Activated CD4-positive, alpha-beta T cell treated with anti-CD3 and anti-CD28 coated beads, Interleukin-2, amount 10 ng/mL, durations not matched to agents 24 days and 14 days (primary cell): Measurements from ENCODE around the gene KRTAP12-3. TPM values are rescaled to one million over a fixed set of nuclear protein-coding genes. Genes with fewer than 3 reads are reported as not detected.
A peak's percentile ranks its signal among the peaks of the same experiment; 100 is the strongest.
"Not testable (repeated sequence)": the region's sequence is repeated elsewhere in the genome, so short reads cannot be mapped to it uniquely, and the experiment has no call there.

Source experiments
- DNase-seq: peaks from one replicate; pipeline ENCODE4 v3.0.0; 2022
- H3K27ac Mint-ChIP-seq: one replicate; pipeline ENCODE4 v1.8.0; 2022; ENCODE audit warnings: mild to moderate bottlenecking, mixed read lengths
- H3K27me3 Mint-ChIP-seq: one replicate; pipeline ENCODE4 v1.8.0; 2022; ENCODE audit warnings: mixed read lengths
- H3K36me3 Mint-ChIP-seq: one replicate; pipeline ENCODE4 v1.8.0; 2022; ENCODE audit warnings: low read depth, mild to moderate bottlenecking, mixed read lengths
- H3K4me1 Mint-ChIP-seq: one replicate; pipeline ENCODE4 v1.8.0; 2021; ENCODE audit warnings: mixed read lengths
- H3K4me3 Mint-ChIP-seq: one replicate; pipeline ENCODE4 v1.8.0; 2022; ENCODE audit warnings: mild to moderate bottlenecking, moderate library complexity, mixed read lengths
- H3K9me3 Mint-ChIP-seq: one replicate; pipeline ENCODE4 v1.8.0; 2021; ENCODE audit warnings: mixed read lengths
- intact Hi-C: fragments of 100-400 bp; cut with micrococcal nuclease; formaldehyde crosslinking; loops from one replicate; pipeline ENCODE4 v1.15.1; 2023
- total RNA-seq: library from RNA; stranded (reverse); gene quantifications from 2 replicates; pipeline ENCODE4 v1.2.3, GENCODE V29; 2022

Gene KRTAP12-3, protein sequence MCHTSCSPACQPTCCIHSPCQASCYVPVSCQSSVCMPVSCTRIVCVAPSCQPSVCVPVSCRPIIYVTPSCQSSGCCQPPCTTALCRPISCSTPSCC
- not detected in 2 replicates for total RNA-seq

DNA sequence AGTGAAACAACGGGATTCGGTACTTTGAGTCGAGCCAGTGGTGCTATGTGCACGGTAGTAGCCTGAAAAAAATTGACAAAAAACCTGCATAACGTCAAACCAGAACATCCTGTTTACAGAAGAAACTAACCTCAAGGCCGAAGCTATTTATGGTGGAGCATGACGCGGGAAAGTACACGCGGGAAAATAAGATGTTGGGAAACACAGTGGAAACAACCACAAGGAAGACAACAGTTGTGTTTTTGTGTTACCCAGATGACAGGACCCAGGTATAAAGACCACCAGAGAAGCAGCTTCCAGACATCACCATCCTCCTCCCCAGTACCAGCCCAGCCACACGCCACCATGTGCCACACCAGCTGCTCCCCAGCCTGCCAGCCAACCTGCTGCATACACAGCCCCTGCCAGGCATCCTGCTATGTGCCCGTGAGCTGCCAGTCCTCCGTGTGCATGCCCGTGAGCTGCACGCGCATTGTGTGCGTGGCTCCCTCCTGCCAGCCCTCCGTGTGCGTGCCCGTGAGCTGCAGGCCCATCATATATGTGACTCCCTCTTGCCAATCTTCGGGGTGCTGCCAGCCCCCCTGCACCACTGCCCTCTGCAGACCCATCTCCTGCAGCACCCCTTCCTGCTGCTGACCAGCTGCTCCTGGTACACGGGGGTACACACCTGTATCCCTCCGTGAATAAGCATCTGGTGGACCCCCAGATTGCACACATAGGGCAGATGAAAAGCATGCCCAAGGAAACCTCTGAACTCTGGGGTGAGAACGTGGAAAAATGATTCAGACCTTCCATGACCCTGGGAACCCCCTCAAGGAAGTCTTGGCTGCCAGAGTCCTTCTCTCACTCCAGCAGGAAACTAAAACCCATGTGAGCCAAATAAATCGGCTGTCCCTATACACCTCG is at the start of gene KRTAP12-3:
Gene KRTAP12-3 (plus strand): TSS at position 298 of the 906 bp plus-strand sequence. CDS start 48 bp downstream, at position 346.
- Mint-ChIP-seq H3K27me3 (peaks cover 6% of the 10 kb centered on the region), H3K4me1 (peaks cover 44% of the 10 kb centered on the region), H3K27ac (peak within 1 kb of the TSS; percentile 91), H3K9me3 (peaks cover 42% of the 10 kb centered on the region), H3K36me3 (peaks cover 45% of the 10 kb centered on the region), H3K4me3 (peak within 1 kb of the TSS; percentile 56)
- intact Hi-C loops: loop anchor here (10.0 kb wide), 1 partner anchor 267 kb away; the partner anchor contains the start of gene ITGB2
- DNase-seq: peak; percentile 87

DNA sequence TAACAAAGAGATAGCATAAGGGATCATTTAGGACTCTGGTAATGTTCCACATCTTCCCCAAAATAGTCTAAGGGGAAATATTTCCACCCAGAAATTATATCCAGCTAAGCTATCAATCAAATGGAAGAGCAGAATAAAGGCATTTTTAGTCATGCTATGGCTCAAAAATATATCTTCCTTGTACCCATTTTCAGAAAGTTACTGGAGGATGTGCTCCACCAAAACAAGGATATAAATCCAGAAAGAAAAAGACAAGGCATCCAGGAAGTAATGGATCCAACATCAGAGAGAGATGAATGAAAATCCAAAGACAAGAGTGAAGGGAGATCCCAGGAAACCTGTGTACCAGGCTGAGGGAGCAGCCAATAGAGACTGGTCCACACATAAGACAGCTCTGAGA is 48.5 kb upstream of the KRTAP12-3 start:
- Mint-ChIP-seq H3K27ac (no peak overlapping the region), H3K9me3 (peaks cover 29% of the 10 kb centered on the region), H3K4me3 (no peak overlapping the region), H3K36me3 (peaks cover 2% of the 10 kb centered on the region), H3K27me3 (peaks cover 22% of the 10 kb centered on the region), H3K4me1 (no peaks in the 10 kb centered on the region)
- no peak for DNase-seq
- intact Hi-C loops: no loop called here

DNA sequence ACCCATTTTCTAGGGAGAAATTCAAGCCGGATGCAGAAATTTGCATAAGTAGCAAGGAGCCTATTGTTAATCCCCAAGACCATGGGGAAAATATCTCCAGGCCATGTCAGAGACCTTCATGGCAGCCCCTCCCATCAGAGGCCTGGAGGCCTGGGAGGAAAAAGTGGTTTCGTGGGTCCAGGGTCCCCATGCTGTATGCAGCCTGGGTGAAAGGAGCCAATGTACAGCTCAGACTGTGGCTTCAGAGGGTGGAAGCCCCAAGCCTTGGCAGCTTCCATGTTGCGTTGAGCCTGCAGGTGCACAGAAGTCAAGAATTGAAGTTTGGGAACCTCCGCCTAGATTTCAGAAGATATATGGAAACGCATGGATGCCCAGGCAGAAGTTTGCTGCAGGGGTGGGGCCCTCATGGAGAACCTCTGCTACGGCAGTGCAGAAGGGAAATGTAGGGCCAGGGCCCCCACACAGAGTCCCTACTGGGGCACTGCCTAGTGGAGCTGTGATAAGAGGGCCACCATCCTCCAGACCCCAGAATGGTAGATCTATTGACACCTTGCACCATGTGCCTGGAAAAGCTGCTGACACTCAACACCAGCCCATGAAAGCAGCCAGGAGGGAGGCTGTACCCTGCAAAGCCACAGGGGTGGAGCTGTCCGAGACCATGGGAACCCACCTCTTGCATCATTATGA is 47.4 kb upstream of the KRTAP12-3 start:
- Mint-ChIP-seq H3K27me3 (peaks cover 13% of the 10 kb centered on the region), H3K9me3 (peaks cover 29% of the 10 kb centered on the region)
- H3K4me3 Mint-ChIP-seq, H3K36me3 Mint-ChIP-seq, H3K4me1 Mint-ChIP-seq, DNase-seq, H3K27ac Mint-ChIP-seq, intact Hi-C loops: not testable (repeated sequence)

DNA sequence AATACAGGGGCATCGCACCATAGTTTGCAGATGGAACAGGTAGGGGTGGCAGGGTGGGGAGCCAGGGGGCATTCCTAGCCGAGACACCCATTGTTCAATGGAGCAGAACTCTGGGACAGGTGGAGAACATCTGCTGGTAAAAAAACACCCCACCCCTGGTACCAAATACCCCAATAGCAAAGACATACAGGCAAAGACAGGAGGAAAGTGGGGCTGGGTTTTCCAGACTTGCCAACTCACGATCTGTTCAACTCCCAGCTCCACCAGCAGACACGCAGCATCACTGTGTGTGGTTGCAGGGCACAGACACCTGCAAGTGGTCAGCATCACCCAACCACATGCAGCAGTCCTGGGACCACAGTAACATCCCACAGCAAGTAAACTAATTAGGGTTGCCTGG is 46.2 kb upstream of the KRTAP12-3 start:
- intact Hi-C loops: no loop called here
- Mint-ChIP-seq H3K36me3 (peaks cover 2% of the 10 kb centered on the region), H3K4me3 (no peak overlapping the region), H3K27me3 (peaks cover 5% of the 10 kb centered on the region), H3K27ac (no peak overlapping the region), H3K9me3 (peaks cover 25% of the 10 kb centered on the region), H3K4me1 (no peaks in the 10 kb centered on the region)
- DNase-seq: no peak

DNA sequence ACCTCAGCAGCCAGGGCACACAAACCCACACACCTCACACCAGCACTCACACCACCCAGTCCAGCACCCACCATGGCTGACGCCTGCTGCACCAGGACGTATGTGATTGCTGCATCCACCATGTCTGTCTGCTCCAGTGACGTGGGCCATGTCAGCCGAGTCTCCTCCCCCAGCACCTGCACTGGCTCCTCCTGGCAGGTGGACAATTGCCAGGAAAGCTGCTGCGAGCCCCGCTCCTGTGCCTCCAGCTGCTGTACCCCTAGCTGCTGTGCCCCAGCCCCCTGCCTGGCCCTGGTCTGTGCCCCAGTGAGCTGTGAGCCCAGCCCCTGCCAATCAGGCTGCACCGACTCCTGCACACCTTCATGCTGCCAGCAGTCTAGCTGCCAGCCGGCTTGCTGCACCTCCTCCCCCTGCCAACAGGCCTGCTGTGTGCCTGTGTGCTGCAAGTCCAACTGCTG is 45.7 kb upstream of the KRTAP12-3 start, which contains the start of gene KRTAP10-8:
Gene KRTAP10-8 (plus strand): TSS at position 51 of the 458 bp plus-strand sequence. CDS start 22 bp downstream, at position 73.
- H3K9me3 Mint-ChIP-seq: peaks cover 25% of the 10 kb centered on the region
- H3K27me3 Mint-ChIP-seq: peaks cover 4% of the 10 kb centered on the region
- DNase-seq: no peak
- peaks cover 2% of the 10 kb centered on the region for H3K36me3 Mint-ChIP-seq
- H3K4me1 Mint-ChIP-seq: no peaks in the 10 kb centered on the region
- intact Hi-C loops: no loop called here
- no peak within 1 kb of the TSS for H3K4me3 Mint-ChIP-seq
- no peak within 1 kb of the TSS for H3K27ac Mint-ChIP-seq

DNA sequence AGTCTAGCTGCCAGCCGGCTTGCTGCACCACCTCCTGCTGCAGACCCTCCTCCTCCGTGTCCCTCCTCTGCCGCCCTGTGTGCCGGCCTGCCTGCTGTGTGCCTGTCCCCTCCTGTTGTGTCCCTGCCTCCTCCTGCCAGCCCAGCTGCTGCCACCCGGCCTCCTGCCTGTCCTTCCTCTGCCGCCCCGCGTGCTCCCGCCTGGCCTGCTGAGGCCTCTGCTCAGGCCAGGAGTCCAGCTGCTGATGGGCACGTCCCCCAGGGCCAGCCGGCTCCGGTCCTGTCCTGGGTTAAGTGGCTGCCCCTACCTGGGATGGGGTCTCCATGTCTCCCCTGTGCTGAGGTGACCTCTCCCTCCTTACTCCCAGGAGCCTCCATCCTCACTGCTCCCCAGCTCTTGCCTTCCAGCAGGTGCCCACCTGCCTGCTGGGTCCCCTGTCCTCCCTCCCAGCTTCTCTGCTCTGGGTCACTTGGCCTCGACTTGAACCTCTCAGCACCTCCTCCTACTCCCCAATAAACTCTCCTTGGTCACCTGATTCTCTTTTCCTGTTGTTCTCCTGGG is 45.0 kb upstream of the KRTAP12-3 start:
- intact Hi-C loops: no loop called here
- no peak overlapping the region for H3K4me3 Mint-ChIP-seq
- no peaks in the 10 kb centered on the region for H3K4me1 Mint-ChIP-seq
- DNase-seq: no peak
- H3K27me3 Mint-ChIP-seq: peaks cover 2% of the 10 kb centered on the region
- H3K9me3 Mint-ChIP-seq: peaks cover 25% of the 10 kb centered on the region
- H3K36me3 Mint-ChIP-seq: peaks cover 2% of the 10 kb centered on the region
- H3K27ac Mint-ChIP-seq: no peak overlapping the region

DNA sequence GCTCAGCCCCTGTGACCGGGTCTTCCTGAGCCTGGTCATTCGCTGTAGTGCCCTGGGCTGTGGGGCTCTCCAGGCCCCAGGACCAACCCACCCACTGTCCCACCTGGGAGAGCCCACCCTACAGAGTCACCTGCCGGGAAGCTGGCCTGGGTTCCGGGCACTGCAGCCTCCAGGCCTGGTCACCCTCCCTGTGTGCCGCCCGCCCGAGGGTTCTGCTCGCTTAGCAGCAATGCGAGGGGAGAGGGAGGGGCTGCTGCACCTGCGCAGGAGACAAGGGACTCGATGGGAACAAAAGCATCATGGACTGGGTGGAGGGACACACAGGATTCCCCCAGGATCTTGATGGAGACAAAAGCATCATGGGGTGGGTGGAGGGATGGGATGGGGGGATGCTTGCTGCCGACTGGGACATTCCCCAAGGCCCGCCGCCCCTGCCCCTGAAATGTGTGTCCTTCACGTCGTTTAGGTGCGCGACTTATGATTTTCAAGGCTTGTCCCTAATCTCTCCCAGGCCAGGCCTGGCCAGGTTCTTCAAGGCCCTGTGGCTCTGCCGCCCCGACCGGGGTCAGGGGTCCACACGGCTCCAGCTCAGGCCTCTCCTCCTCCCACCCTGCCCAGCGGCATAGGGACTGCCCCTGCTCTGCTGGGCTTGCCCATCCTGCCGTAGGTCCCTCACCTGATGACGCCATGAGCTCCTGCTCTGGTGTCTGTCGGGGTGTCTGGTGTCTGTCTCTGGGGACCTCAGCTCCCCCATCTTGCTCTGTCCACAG is 44.2 kb upstream of the KRTAP12-3 start:
- Mint-ChIP-seq H3K27me3 (no peaks in the 10 kb centered on the region), H3K4me1 (peaks cover 5% of the 10 kb centered on the region)
- intact Hi-C loops: no loop called here

DNA sequence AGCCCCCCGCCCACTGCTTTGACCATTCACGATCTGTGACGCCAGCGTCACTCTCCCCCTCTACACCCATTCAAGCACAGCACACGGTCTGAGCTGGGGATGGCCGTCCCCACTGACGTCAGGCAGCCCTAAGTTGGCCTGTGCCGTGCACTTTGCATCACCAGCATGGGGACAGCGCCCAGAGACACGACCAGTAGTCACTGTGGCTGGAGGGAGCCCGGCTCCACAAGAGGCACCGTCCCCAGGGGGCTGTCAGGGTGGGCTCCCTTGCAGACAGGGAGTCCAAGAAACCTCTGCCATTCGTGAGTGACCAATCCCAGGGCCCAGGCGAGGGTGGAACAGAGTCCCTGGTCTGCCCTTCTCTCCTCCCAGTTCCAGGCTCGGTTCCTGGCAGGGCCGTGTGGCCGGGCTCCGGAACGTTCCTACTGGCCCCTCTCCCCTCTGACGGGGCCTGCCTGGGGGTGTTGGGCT is 43.5 kb upstream of the KRTAP12-3 start:
- Mint-ChIP-seq H3K27me3 (no peaks in the 10 kb centered on the region), H3K36me3 (peaks cover 8% of the 10 kb centered on the region), H3K27ac (no peak overlapping the region), H3K4me1 (peaks cover 12% of the 10 kb centered on the region), H3K9me3 (peaks cover 27% of the 10 kb centered on the region), H3K4me3 (no peak overlapping the region)
- DNase-seq: no peak
- intact Hi-C loops: no loop called here

More for the DNA sequence above, 44.2 kb upstream of the KRTAP12-3 start:
- Mint-ChIP-seq H3K36me3 (peaks cover 4% of the 10 kb centered on the region), H3K9me3 (peaks cover 26% of the 10 kb centered on the region), H3K27ac (no peak overlapping the region), H3K4me3 (no peak overlapping the region)
- no peak for DNase-seq

DNA sequence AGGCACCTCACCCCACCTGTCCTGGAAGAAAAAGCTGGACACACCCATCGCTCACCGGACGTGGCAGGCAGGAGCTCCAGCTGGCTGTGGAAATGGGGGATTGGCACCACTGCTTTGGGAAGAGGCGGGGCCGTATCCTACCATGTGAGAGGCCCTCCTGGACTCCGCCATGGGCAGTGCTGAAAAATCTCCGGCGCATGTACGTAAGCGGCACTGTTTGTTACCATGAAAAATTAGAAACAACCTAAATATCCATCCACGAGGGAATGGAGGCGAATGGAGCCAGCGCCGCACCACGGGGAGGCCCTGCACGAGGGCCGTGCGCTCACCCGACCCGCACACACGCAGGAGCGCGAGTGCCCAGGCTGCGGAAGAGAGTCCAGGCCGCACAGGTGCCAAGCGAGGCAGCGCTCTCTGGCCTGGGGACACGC is 42.8 kb upstream of the KRTAP12-3 start:
- no peak overlapping the region for H3K4me3 Mint-ChIP-seq
- H3K36me3 Mint-ChIP-seq: peaks cover 15% of the 10 kb centered on the region
- peaks cover 26% of the 10 kb centered on the region for H3K9me3 Mint-ChIP-seq
- H3K27ac Mint-ChIP-seq: no peak overlapping the region
- DNase-seq: no peak
- intact Hi-C loops: no loop called here
- peaks cover 17% of the 10 kb centered on the region for H3K4me1 Mint-ChIP-seq
- H3K27me3 Mint-ChIP-seq: no peaks in the 10 kb centered on the region

DNA sequence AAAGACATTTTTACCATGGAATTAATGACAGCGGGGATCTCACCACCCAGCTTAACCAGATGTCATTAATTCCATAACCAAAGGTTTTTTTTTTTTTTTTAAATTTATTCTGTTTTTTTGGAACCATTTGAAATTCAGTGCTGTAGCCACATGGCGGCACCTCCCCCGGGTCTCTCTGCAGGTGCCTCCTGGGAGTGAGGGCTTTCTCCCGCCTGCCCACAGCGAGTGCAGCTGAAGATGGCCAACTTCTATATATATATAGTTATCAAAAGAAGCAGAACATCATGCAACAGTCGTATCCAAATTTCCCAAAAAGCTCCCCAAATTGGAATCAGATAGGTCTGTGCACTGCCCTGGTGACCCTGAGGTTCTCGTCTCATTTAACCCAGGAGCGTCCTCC is 42.3 kb upstream of the KRTAP12-3 start:
- no peak overlapping the region for H3K27ac Mint-ChIP-seq
- intact Hi-C loops: no loop called here

DNA sequence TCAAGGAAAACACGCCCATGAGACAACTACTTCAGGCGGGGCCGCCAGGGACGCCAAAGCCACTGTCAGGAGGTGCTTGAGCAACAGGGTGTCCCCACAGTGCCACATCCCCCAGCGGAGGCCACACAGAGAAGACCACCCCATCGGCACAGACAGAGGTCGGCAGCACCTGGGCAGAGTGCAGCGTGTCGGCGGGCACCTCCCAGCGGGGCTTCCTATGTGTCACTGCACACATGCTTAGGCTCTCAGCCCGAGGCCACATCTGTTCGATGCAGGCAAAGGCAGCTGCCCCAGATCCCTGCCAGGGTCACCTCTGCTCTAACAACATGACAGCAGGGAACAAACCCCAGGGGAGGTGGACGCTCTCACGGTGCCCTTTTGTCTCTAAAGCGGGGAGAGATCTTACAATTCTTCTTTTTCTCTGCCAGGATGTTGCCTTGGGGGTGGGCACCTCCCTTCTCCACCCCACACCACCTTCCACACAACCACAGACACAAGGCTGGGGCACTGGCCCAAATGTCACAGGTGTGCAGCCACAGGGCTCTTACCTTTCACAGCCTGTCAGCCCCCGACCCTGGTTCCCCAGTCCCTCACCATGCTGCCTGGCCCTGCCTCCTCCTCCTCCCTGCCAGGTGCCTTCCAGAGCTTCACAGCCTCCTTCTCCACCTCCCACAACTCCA is 41.7 kb upstream of the KRTAP12-3 start:
- Mint-ChIP-seq H3K36me3 (peaks cover 22% of the 10 kb centered on the region), H3K9me3 (peaks cover 27% of the 10 kb centered on the region), H3K27ac (no peak overlapping the region), H3K4me1 (peaks cover 17% of the 10 kb centered on the region), H3K4me3 (no peak overlapping the region), H3K27me3 (no peaks in the 10 kb centered on the region)
- no peak for DNase-seq
- intact Hi-C loops: no loop called here

More for the DNA sequence above, 42.3 kb upstream of the KRTAP12-3 start:
- H3K9me3 Mint-ChIP-seq: peaks cover 26% of the 10 kb centered on the region
- no peak for DNase-seq
- no peak overlapping the region for H3K4me3 Mint-ChIP-seq
- H3K36me3 Mint-ChIP-seq: peaks cover 18% of the 10 kb centered on the region
- peaks cover 17% of the 10 kb centered on the region for H3K4me1 Mint-ChIP-seq
- H3K27me3 Mint-ChIP-seq: no peaks in the 10 kb centered on the region

DNA sequence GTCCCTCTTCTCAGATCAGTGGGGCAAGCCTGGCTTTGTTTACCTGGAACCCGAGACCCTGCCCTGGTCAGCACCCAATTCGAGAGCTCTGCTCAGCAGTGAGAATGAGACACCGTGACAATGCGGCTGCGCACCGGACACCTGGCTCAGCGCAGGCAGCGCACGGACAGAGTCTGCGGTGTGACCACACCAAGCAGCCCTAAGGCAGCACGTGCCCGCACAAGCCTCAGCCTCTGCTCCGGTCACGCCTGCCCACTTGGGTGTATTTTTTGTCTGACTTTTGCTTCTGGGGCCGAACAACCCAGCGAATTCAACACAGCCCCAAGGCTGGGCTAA is 41.2 kb upstream of the KRTAP12-3 start:
- Mint-ChIP-seq H3K27me3 (no peaks in the 10 kb centered on the region), H3K4me1 (peaks cover 17% of the 10 kb centered on the region), H3K4me3 (no peak overlapping the region), H3K36me3 (peaks cover 22% of the 10 kb centered on the region), H3K9me3 (peaks cover 22% of the 10 kb centered on the region), H3K27ac (no peak overlapping the region)
- DNase-seq: no peak
- intact Hi-C loops: no loop called here
